ENCODE data around the gene TNIK. TPM values are rescaled to one million over a fixed set of nuclear protein-coding genes. Genes with fewer than 3 reads are reported as not detected.

The TNIK gene
- total RNA-seq, 2 donors from 2014 or later, result 9.0 to 11.6 TPM

GRCh38 chr3:171346019-171346418 is 114.2 kb downstream of the TNIK start:
- H3K4me3 ChIP-seq, result no peak overlapping the region
- no peaks in the 10 kb centered on the region for H3K9me3 ChIP-seq
- no peak for DNase-seq (ENCODE audit: low spot score)
- H3K4me1 ChIP-seq, result peaks cover 0 to 7% of the 10 kb centered on the region in 2 donors
- TF ChIP-seq, protein P1, sequence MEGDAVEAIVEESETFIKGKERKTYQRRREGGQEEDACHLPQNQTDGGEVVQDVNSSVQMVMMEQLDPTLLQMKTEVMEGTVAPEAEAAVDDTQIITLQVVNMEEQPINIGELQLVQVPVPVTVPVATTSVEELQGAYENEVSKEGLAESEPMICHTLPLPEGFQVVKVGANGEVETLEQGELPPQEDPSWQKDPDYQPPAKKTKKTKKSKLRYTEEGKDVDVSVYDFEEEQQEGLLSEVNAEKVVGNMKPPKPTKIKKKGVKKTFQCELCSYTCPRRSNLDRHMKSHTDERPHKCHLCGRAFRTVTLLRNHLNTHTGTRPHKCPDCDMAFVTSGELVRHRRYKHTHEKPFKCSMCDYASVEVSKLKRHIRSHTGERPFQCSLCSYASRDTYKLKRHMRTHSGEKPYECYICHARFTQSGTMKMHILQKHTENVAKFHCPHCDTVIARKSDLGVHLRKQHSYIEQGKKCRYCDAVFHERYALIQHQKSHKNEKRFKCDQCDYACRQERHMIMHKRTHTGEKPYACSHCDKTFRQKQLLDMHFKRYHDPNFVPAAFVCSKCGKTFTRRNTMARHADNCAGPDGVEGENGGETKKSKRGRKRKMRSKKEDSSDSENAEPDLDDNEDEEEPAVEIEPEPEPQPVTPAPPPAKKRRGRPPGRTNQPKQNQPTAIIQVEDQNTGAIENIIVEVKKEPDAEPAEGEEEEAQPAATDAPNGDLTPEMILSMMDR (IDR thresholded peaks at IDR 0.05), result no peak
- H3K36me3 ChIP-seq, result no peaks in the 10 kb centered on the region
- H3K27ac ChIP-seq, result no peak overlapping the region
- no peaks in the 10 kb centered on the region for H3K27me3 ChIP-seq

GRCh38 chr3:171345107-171345843 is 114.9 kb downstream of the TNIK start:
- Histone ChIP-seq H3K4me1 (peaks cover 0 to 7% of the 10 kb centered on the region in 2 donors), H3K27me3 (no peaks in the 10 kb centered on the region), H3K9me3 (no peaks in the 10 kb centered on the region), H3K4me3 (no peak overlapping the region), H3K36me3 (no peaks in the 10 kb centered on the region), H3K27ac (no peak overlapping the region)
- DNase-seq (ENCODE audit: low spot score), result no peak
- TF ChIP-seq, protein P1 (IDR thresholded peaks at IDR 0.05), result no peak

DNA sequence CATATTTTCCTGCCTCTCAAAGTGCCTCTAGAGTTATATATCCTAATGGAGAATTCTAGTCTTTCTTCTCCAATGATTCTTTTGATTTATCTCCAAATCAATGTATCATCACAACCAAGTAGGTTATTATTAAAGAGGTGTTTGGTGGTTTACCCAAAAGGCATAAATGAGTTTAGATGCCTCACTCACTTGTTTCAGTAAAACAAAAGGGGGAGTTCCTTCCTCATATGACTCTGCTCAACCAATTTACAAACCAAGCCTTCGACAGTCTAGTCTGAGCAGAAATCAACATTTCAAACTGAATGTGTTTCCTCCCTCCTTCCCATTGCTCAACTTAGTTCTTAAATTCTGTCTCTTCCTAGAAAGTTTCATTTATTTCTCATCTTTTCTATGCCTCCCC is 116.5 kb downstream of the TNIK start:
- H3K4me1 ChIP-seq, result peaks cover 0 to 7% of the 10 kb centered on the region in 2 donors
- H3K27ac ChIP-seq, result no peak overlapping the region
- H3K9me3 ChIP-seq, result no peaks in the 10 kb centered on the region
- H3K36me3 ChIP-seq, result no peaks in the 10 kb centered on the region
- no peak overlapping the region for H3K4me3 ChIP-seq
- no peak for DNase-seq (ENCODE audit: low spot score)
- TF ChIP-seq, protein P1 (IDR thresholded peaks at IDR 0.05), result no peak
- H3K27me3 ChIP-seq, result no peaks in the 10 kb centered on the region

- Histone ChIP-seq H3K36me3 (no peaks in the 10 kb centered on the region), H3K9me3 (no peaks in the 10 kb centered on the region), H3K4me1 (peaks cover 0 to 7% of the 10 kb centered on the region in 2 donors), H3K27ac (no peak overlapping the region), H3K4me3 (no peak overlapping the region), H3K27me3 (no peaks in the 10 kb centered on the region)
- DNase-seq (ENCODE audit: low spot score), result no peak
- TF ChIP-seq, protein P1 (IDR thresholded peaks at IDR 0.05), result no peak
These were observed 117.3 kb downstream of the TNIK start for GRCh38 chr3:171342783-171343420.

DNA sequence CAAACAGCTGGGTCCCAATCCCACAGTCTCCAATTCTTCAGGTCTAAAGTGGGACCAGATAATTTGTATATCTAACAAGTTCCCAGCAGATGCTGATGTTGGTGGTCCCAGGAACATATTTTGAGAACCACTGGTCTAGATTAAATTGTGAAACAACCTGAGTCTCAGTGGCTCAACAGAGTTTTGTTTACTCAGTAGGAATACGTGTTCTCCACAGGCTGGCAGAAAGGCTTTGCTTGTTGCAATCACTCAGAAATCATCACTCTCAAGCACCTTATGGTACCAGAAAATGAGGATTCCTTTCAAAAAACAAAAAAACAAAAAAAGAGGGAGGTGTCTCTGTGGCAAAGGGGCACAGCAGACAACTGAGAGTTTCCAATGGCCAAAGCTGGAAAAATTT is 118.0 kb downstream of the TNIK start:
- Histone ChIP-seq H3K9me3 (no peaks in the 10 kb centered on the region), H3K36me3 (no peaks in the 10 kb centered on the region)
- TF ChIP-seq, protein P1 (IDR thresholded peaks at IDR 0.05), result no peak

More for the DNA sequence above, 118.0 kb downstream of the TNIK start:
- Histone ChIP-seq H3K4me3 (no peak overlapping the region), H3K27me3 (no peaks in the 10 kb centered on the region), H3K4me1 (peaks cover 0 to under 1% of the 10 kb centered on the region in 2 donors), H3K27ac (no peak overlapping the region)
- no peak for DNase-seq (ENCODE audit: low spot score)

Data from right atrium auricular region (tissue), 2 donors.